CD8-positive, alpha-beta memory T cell (primary cell): Measurements from ENCODE around the gene NUP188. TPM values are rescaled to one million over a fixed set of nuclear protein-coding genes. Genes with fewer than 3 reads are reported as not detected.
"Not testable (repeated sequence)": the region's sequence is repeated elsewhere in the genome, so short reads cannot be mapped to it uniquely, and the experiment has no call there.

Experiments used
- CTCF ChIA-PET: fragments of 350-600 bp; sonication (Branson Sonifier 250); formaldehyde crosslinking; loops from one replicate; lab custom pipeline; 2021; ENCODE audit warnings: antibody characterized with exemption; lab: Charles Lee
- POLR2A ChIA-PET: fragments of 350-600 bp; sonication (Branson Sonifier 250); formaldehyde crosslinking; loops from one replicate; lab custom pipeline; 2021; ENCODE audit warnings: antibody characterized with exemption; lab: Charles Lee
- DNase-seq, 5 donors: peaks; one replicate each; pipeline versions ENCODE4 v3.0.0 to v3.0.0-alpha.2; 2020 to 2022; ENCODE audit warnings: mixed read lengths in 1 of 5
- H3K27ac ChIP-seq: one replicate; pipeline ENCODE4 v1.7.0; 2013; ENCODE audit warnings: low read depth, mild to moderate bottlenecking, low read length, moderate library complexity
- H3K27me3 ChIP-seq: 2 replicates; pipeline ENCODE4 v1.7.0; 2013; ENCODE audit warnings: low read length, mild to moderate bottlenecking; ENCODE audit not compliant: insufficient read depth, poor library complexity, severe bottlenecking
- H3K36me3 ChIP-seq: 2 replicates; pipeline ENCODE4 v1.7.0; 2013; ENCODE audit warnings: mild to moderate bottlenecking, low read length, moderate library complexity; ENCODE audit not compliant: insufficient read depth
- H3K4me1 ChIP-seq: 2 replicates; pipeline ENCODE4 v1.7.0; 2013; ENCODE audit warnings: mild to moderate bottlenecking, low read length, moderate library complexity; ENCODE audit not compliant: insufficient read depth
- H3K4me3 ChIP-seq: 2 replicates; pipeline ENCODE4 v1.7.0; 2013; ENCODE audit warnings: mild to moderate bottlenecking, low read length
- H3K9me3 ChIP-seq: 2 replicates; pipeline ENCODE4 v1.7.0; 2013; ENCODE audit warnings: mild to moderate bottlenecking, low read length
- H3K27ac Mint-ChIP-seq, 8 donors: one replicate each; pipeline ENCODE4 v1.8.0; 2020 to 2021; ENCODE audit warnings: mixed read lengths in 8 of 8, mild to moderate bottlenecking in 6 of 8, inconsistent platforms in 3 of 8, moderate library complexity in 3 of 8
- H3K27me3 Mint-ChIP-seq, 2 donors: one replicate each; pipeline ENCODE4 v1.8.0; 2020 to 2021; ENCODE audit warnings: mixed read lengths in 2 of 2, mild to moderate bottlenecking in 1 of 2, moderate library complexity in 1 of 2
- H3K36me3 Mint-ChIP-seq, 3 donors: one replicate each; pipeline ENCODE4 v1.8.0; 2020 to 2021; ENCODE audit warnings: mixed read lengths in 3 of 3, inconsistent platforms in 1 of 3, mild to moderate bottlenecking in 1 of 3
- H3K4me1 Mint-ChIP-seq, 3 donors: one replicate each; pipeline ENCODE4 v1.8.0; 2020 to 2021; ENCODE audit warnings: mixed read lengths in 3 of 3, inconsistent platforms in 1 of 3, mild to moderate bottlenecking in 1 of 3
- H3K4me3 Mint-ChIP-seq, 7 donors: one replicate each; pipeline ENCODE4 v1.8.0; 2020 to 2021; ENCODE audit warnings: mixed read lengths in 7 of 7, mild to moderate bottlenecking in 6 of 7, moderate library complexity in 4 of 7, inconsistent platforms in 2 of 7
- H3K9me3 Mint-ChIP-seq, 5 donors: one replicate each; pipeline ENCODE4 v1.8.0; 2020 to 2022; ENCODE audit warnings: mixed read lengths in 5 of 5, mild to moderate bottlenecking in 3 of 5, moderate library complexity in 2 of 5, inconsistent platforms in 1 of 5
- polyA plus RNA-seq: library from polyadenylated mRNA; unstranded; fragments of 300-500 nt; fragmentation: Illumina TruSeq; gene quantifications from one replicate; pipeline ENCODE4 v1.2.3, GENCODE V29; 2021
- total RNA-seq, 2 experiments: library from RNA; stranded (reverse); gene quantifications; one replicate each; pipeline ENCODE4 v1.2.3, GENCODE V29; 2021

NUP188 gene
- total and polyA plus RNA-seq, 3 experiments from 2014 or later = 41.3 to 150 (median 144) TPM

- no peak for DNase-seq
- Mint-ChIP-seq H3K27ac (peak overlapping the region in 5 of 8 donors; percentile 26 to 64 (median 57)), H3K36me3 (no peaks in the 10 kb centered on the region), H3K4me1 (peaks cover 15 to 23% (median 17%) of the 10 kb centered on the region in 3 donors), H3K9me3 (no peaks in the 10 kb centered on the region), H3K4me3 (peak overlapping the region in 2 of 7 donors; percentile 20 to 58), H3K27me3 (no peaks in the 10 kb centered on the region)
- H3K4me1 ChIP-seq = peaks cover 16% of the 10 kb centered on the region
- H3K36me3 ChIP-seq = no peaks in the 10 kb centered on the region
- ChIA-PET POLR2A (interaction anchor here (0.6 to 0.7 kb wide), 2 partner anchors 966 to 1181 kb away, joined by 3 to 6 read pairs; no protein-coding TSS in a partner anchor), CTCF (no interaction called here)
- no peaks in the 10 kb centered on the region for H3K27me3 ChIP-seq
- H3K4me3 ChIP-seq = no peak overlapping the region
- H3K27ac ChIP-seq = no peak overlapping the region
- no peaks in the 10 kb centered on the region for H3K9me3 ChIP-seq
These were observed 82.7 kb downstream of the NUP188 start for GRCh38 chr9:129030191-129030590.

- H3K9me3 ChIP-seq = no peaks in the 10 kb centered on the region
- POLR2A ChIA-PET = interaction anchor here (0.6 kb wide), 1 partner anchor 805 kb away, joined by 3 read pairs; no protein-coding TSS in a partner anchor
- H3K27ac ChIP-seq = no peak overlapping the region
- H3K4me1 Mint-ChIP-seq = peaks cover 16 to 19% (median 18%) of the 10 kb centered on the region in 3 donors
- H3K27me3 Mint-ChIP-seq = no peaks in the 10 kb centered on the region
- no peaks in the 10 kb centered on the region for H3K9me3 Mint-ChIP-seq
- H3K4me1 ChIP-seq = peaks cover 16% of the 10 kb centered on the region
- H3K4me3 ChIP-seq = no peak overlapping the region
- CTCF ChIA-PET = interaction anchor here (0.7 kb wide), 1 partner anchor 400 kb away, joined by 3 read pairs; no protein-coding TSS in a partner anchor
- H3K27me3 ChIP-seq = no peaks in the 10 kb centered on the region
- no peaks in the 10 kb centered on the region for H3K36me3 ChIP-seq
- H3K4me3 Mint-ChIP-seq = peak overlapping the region in 1 of 7 donors; percentile 48
- no peak for DNase-seq
- peak overlapping the region in 1 of 8 donors; percentile 54 for H3K27ac Mint-ChIP-seq
- peaks cover 0 to 3% (median 0%) of the 10 kb centered on the region in 3 donors for H3K36me3 Mint-ChIP-seq
These were observed 84.0 kb downstream of the NUP188 start for GRCh38 chr9:129031514-129031913.

GRCh38 chr9:129032541-129033159, 85.2 kb downstream of the NUP188 start:
- peak overlapping the region; percentile 31 for H3K27ac ChIP-seq
- no peak overlapping the region for H3K4me3 ChIP-seq
- H3K9me3 ChIP-seq = no peaks in the 10 kb centered on the region
- H3K4me3 Mint-ChIP-seq = peak overlapping the region in 1 of 7 donors; percentile 20
- POLR2A ChIA-PET = no interaction called here
- DNase-seq = no peak
- H3K36me3 ChIP-seq = no peaks in the 10 kb centered on the region
- H3K9me3 Mint-ChIP-seq = no peaks in the 10 kb centered on the region
- CTCF ChIA-PET = no interaction called here
- H3K4me1 ChIP-seq = peaks cover 14% of the 10 kb centered on the region
- H3K27me3 Mint-ChIP-seq = no peaks in the 10 kb centered on the region
- peaks cover 15 to 21% (median 19%) of the 10 kb centered on the region in 3 donors for H3K4me1 Mint-ChIP-seq
- peaks cover 0 to 11% (median 0%) of the 10 kb centered on the region in 3 donors for H3K36me3 Mint-ChIP-seq
- H3K27me3 ChIP-seq = no peaks in the 10 kb centered on the region
- no peak overlapping the region for H3K27ac Mint-ChIP-seq

GRCh38 chr9:129033216-129033615, 85.7 kb downstream of the NUP188 start:
- Histone ChIP-seq H3K27me3 (no peaks in the 10 kb centered on the region), H3K9me3 (no peaks in the 10 kb centered on the region), H3K4me1 (peaks cover 19% of the 10 kb centered on the region), H3K36me3 (no peaks in the 10 kb centered on the region), H3K27ac (peak overlapping the region; percentile 31), H3K4me3 (no peak overlapping the region)
- H3K4me1 Mint-ChIP-seq = peaks cover 20 to 26% (median 25%) of the 10 kb centered on the region in 3 donors
- peaks cover 0 to 11% (median 0%) of the 10 kb centered on the region in 3 donors for H3K36me3 Mint-ChIP-seq
- no peaks in the 10 kb centered on the region for H3K27me3 Mint-ChIP-seq
- no peak overlapping the region for H3K27ac Mint-ChIP-seq
- DNase-seq = no peak
- no peaks in the 10 kb centered on the region for H3K9me3 Mint-ChIP-seq
- POLR2A ChIA-PET = interaction anchor here (0.7 kb wide), 1 partner anchor 345 kb away, joined by 3 read pairs; no protein-coding TSS in a partner anchor
- no peak overlapping the region for H3K4me3 Mint-ChIP-seq
- CTCF ChIA-PET = no interaction called here

GRCh38 chr9:129035838-129036237, 88.3 kb downstream of the NUP188 start:
- peaks cover 34 to 41% (median 38%) of the 10 kb centered on the region in 3 donors for H3K4me1 Mint-ChIP-seq
- H3K9me3 Mint-ChIP-seq, H3K27me3 ChIP-seq, DNase-seq, H3K36me3 ChIP-seq, H3K9me3 ChIP-seq, H3K27me3 Mint-ChIP-seq: not testable (repeated sequence)
- H3K36me3 Mint-ChIP-seq = peaks cover 0 to 15% (median 2%) of the 10 kb centered on the region in 3 donors
- H3K27ac ChIP-seq = peak overlapping the region; percentile 53
- POLR2A ChIA-PET = interaction anchor here (0.6 to 1.0 kb wide), 3 partner anchors 8 to 360 kb away, joined by 3 to 5 read pairs (median 3); partner anchors contain the start of gene SH3GLB2
- H3K4me1 ChIP-seq = peaks cover 30% of the 10 kb centered on the region
- peak overlapping the region; percentile 83 for H3K4me3 ChIP-seq
- H3K27ac Mint-ChIP-seq = peak overlapping the region; percentile 72 to 93 (median 91)
- peak overlapping the region; percentile 95 to 100 (median 97) for H3K4me3 Mint-ChIP-seq
- CTCF ChIA-PET = interaction anchor here (1.0 kb wide), 1 partner anchor 104 kb away, joined by 3 read pairs; no protein-coding TSS in a partner anchor

- ChIA-PET POLR2A (interaction anchor here (0.6 to 1.0 kb wide), 4 partner anchors 8 to 361 kb away, joined by 3 to 5 read pairs (median 4); partner anchors contain the start of gene SH3GLB2), CTCF (interaction anchor here (1.0 kb wide), 1 partner anchor 103 kb away, joined by 3 read pairs; no protein-coding TSS in a partner anchor)
- Histone ChIP-seq H3K36me3 (no peaks in the 10 kb centered on the region), H3K9me3 (no peaks in the 10 kb centered on the region), H3K27ac (peak within 1 kb of the TSS; percentile 74), H3K4me3 (peak within 1 kb of the TSS; percentile 83), H3K27me3 (no peaks in the 10 kb centered on the region), H3K4me1 (peaks cover 30% of the 10 kb centered on the region)
- Mint-ChIP-seq H3K9me3 (no peaks in the 10 kb centered on the region), H3K4me1 (peaks cover 34 to 41% (median 38%) of the 10 kb centered on the region in 3 donors), H3K36me3 (peaks cover 0 to 16% (median 2%) of the 10 kb centered on the region in 3 donors), H3K27me3 (no peaks in the 10 kb centered on the region), H3K27ac (peak within 1 kb of the TSS; percentile 72 to 97 (median 92)), H3K4me3 (peak within 1 kb of the TSS; percentile 95 to 100 (median 97))
- peak; percentile 89 to 96 (median 94) for DNase-seq
These were observed 88.9 kb downstream of the NUP188 start, which contains the start of gene MIGA2 for GRCh38 chr9:129036241-129036922. Gene MIGA2 (plus strand): TSS chr9:129036626. CDS start chr9:129040595, 3,969 bp downstream.

- ChIA-PET CTCF (interaction anchor here (0.6 to 1.0 kb wide), 3 partner anchors 9 to 103 kb away, joined by 3 read pairs; partner anchors contain the start of gene SH3GLB2), POLR2A (interaction anchor here (0.5 to 1.0 kb wide), 3 partner anchors 9 to 1060 kb away, joined by 3 to 5 read pairs (median 4); partner anchors contain the start of gene SH3GLB2)
- no peaks in the 10 kb centered on the region for H3K27me3 Mint-ChIP-seq
- peaks cover 0 to 23% (median 2%) of the 10 kb centered on the region in 3 donors for H3K36me3 Mint-ChIP-seq
- H3K4me3 Mint-ChIP-seq = peak overlapping the region; percentile 95 to 100 (median 97)
- no peaks in the 10 kb centered on the region for H3K9me3 ChIP-seq
- no peaks in the 10 kb centered on the region for H3K27me3 ChIP-seq
- peaks cover 30% of the 10 kb centered on the region for H3K4me1 ChIP-seq
- peak overlapping the region; percentile 83 for H3K4me3 ChIP-seq
- peaks cover 36 to 45% (median 38%) of the 10 kb centered on the region in 3 donors for H3K4me1 Mint-ChIP-seq
- peak overlapping the region; percentile 72 to 97 (median 92) for H3K27ac Mint-ChIP-seq
- DNase-seq = no peak
- H3K9me3 Mint-ChIP-seq = no peaks in the 10 kb centered on the region
- H3K27ac ChIP-seq = peak overlapping the region; percentile 74
- H3K36me3 ChIP-seq = peaks cover 6% of the 10 kb centered on the region
These were observed 89.6 kb downstream of the NUP188 start for GRCh38 chr9:129036923-129037766.
